Smooth muscle cell (in vitro differentiated cells): ENCODE measurements around the gene CD93. TPM values are rescaled to one million over a fixed set of nuclear protein-coding genes. Genes with fewer than 3 reads are reported as not detected.

Experiments used
- DNase-seq: peaks from one replicate; lab custom pipeline; 2025; ENCODE audit not compliant: unreplicated experiment; lab: John Stamatoyannopoulos, UW
- H2AFZ ChIP-seq: fragments of 200-600 bp; sonication (generic); 2 replicates; pipeline ENCODE4 v1.6.0; 2016; ENCODE audit warnings: antibody characterized with exemption, low read depth, mild to moderate bottlenecking
- H3F3A ChIP-seq: fragments of 200-600 bp; sonication (generic); 2 replicates; pipeline ENCODE4 v1.6.0; 2017; ENCODE audit warnings: antibody characterized with exemption, low read depth
- H3K27ac ChIP-seq: fragments of 200-600 bp; sonication (generic); 2 replicates; pipeline ENCODE4 v1.5.1; 2016; ENCODE audit warnings: low read depth, mild to moderate bottlenecking
- H3K27me3 ChIP-seq: fragments of 200-600 bp; sonication (generic); 2 replicates; pipeline ENCODE4 v1.6.1; 2016; ENCODE audit warnings: low read depth, mild to moderate bottlenecking
- H3K36me3 ChIP-seq: fragments of 200-600 bp; sonication (generic); 2 replicates; pipeline ENCODE4 v1.5.1; 2016; ENCODE audit warnings: low read depth
- H3K4me1 ChIP-seq: fragments of 200-600 bp; sonication (generic); 2 replicates; pipeline ENCODE4 v1.5.1; 2016; ENCODE audit warnings: low read depth
- H3K4me2 ChIP-seq: fragments of 200-600 bp; sonication (generic); 2 replicates; pipeline ENCODE4 v1.6.0; 2016; ENCODE audit warnings: mild to moderate bottlenecking
- H3K4me3 ChIP-seq: fragments of 200-600 bp; sonication (generic); 2 replicates; pipeline ENCODE4 v1.5.1; 2016; ENCODE audit warnings: mild to moderate bottlenecking
- H3K79me2 ChIP-seq: fragments of 200-600 bp; sonication (generic); 2 replicates; pipeline ENCODE4 v1.6.0; 2016; ENCODE audit warnings: low read depth, mild to moderate bottlenecking
- H3K9ac ChIP-seq: fragments of 200-600 bp; sonication (generic); 2 replicates; pipeline ENCODE4 v1.6.0; 2016; ENCODE audit warnings: low read depth
- H3K9me3 ChIP-seq: fragments of 200-600 bp; sonication (generic); replicated peaks from 2 replicates; pipeline ENCODE4 v1.5.1; 2016; ENCODE audit warnings: low read depth
- H4K20me1 ChIP-seq: fragments of 200-600 bp; sonication (generic); 2 replicates; pipeline ENCODE4 v1.6.0; 2016; ENCODE audit warnings: low read depth
- CTCF ChIP-seq: fragments of 200-600 bp; sonication (generic); IDR thresholded peaks from 2 replicates; pipeline ENCODE4 v1.5.1; 2017; ENCODE audit warnings: borderline replicate concordance, mild to moderate bottlenecking, antibody characterized with exemption; ENCODE audit not compliant: insufficient read depth, poor library complexity, severe bottlenecking
- WGBS: methylation state at CpG from one replicate; pipeline ENCODE4 v1.1.7; 2016; ENCODE audit warnings: low lambda C conversion rate; 5-methylcytosine and 5-hydroxymethylcytosine counted together
- polyA plus RNA-seq: library from polyadenylated mRNA; unstranded; fragments of >200 nt; fragmentation: Nextera tagmentation; extraction: Ambion mirVana; gene quantifications from 2 replicates; pipeline ENCODE4 v1.2.1, GENCODE V29; 2016
- total RNA-seq: library from RNA; depleted of rRNA; stranded (reverse); fragments of >200 nt; gene quantifications from 2 replicates; pipeline ENCODE4 v1.2.3, GENCODE V29; 2014

CD93 gene
- total and polyA plus RNA-seq, 2 experiments from 2014 or later = not detected

- H3K36me3 ChIP-seq = no peaks in the 10 kb centered on the region
- WGBS = 76% methylated on average over 5 of the region's 5 CpGs
- H3K9ac ChIP-seq = no peak overlapping the region
- no peaks in the 10 kb centered on the region for H3K9me3 ChIP-seq
- no peak overlapping the region for H3K27ac ChIP-seq
- no peaks in the 10 kb centered on the region for H3K79me2 ChIP-seq
- no peaks in the 10 kb centered on the region for H3K27me3 ChIP-seq
- TF ChIP-seq CTCF = no peak
- H3K4me3 ChIP-seq = no peak overlapping the region
- no peak overlapping the region for H2AFZ ChIP-seq
- no peaks in the 10 kb centered on the region for H4K20me1 ChIP-seq
- no peak overlapping the region for H3K4me2 ChIP-seq
- DNase-seq = no peak
- H3F3A ChIP-seq = no peaks in the 10 kb centered on the region
- no peaks in the 10 kb centered on the region for H3K4me1 ChIP-seq
Observed at GRCh38 chr20:23078351-23079015, 7.6 kb downstream of the CD93 start.

- Histone ChIP-seq H3K79me2 (no peaks in the 10 kb centered on the region), H3K4me2 (no peak overlapping the region), H4K20me1 (no peaks in the 10 kb centered on the region), H3K27me3 (no peaks in the 10 kb centered on the region), H3K36me3 (no peaks in the 10 kb centered on the region), H3K27ac (no peak overlapping the region), H3K4me1 (no peaks in the 10 kb centered on the region), H3K9ac (no peak overlapping the region), H2AFZ (no peak overlapping the region), H3K9me3 (no peaks in the 10 kb centered on the region), H3K4me3 (no peak overlapping the region), H3F3A (no peaks in the 10 kb centered on the region)
- TF ChIP-seq CTCF = no peak
- 86% methylated on average over 4 of the region's 4 CpGs for WGBS
- no peak for DNase-seq
Observed at GRCh38 chr20:23077277-23077676, 8.8 kb downstream of the CD93 start.

GRCh38 chr20:23074052-23074451 is 12.1 kb downstream of the CD93 start:
- TF ChIP-seq CTCF = no peak
- H3K27me3 ChIP-seq = no peaks in the 10 kb centered on the region
- no peaks in the 10 kb centered on the region for H4K20me1 ChIP-seq
- H3K36me3 ChIP-seq = no peaks in the 10 kb centered on the region
- H3K4me1 ChIP-seq = no peaks in the 10 kb centered on the region
- no peak for DNase-seq
- no peak overlapping the region for H2AFZ ChIP-seq
- no peak overlapping the region for H3K4me2 ChIP-seq
- WGBS = 93% methylated on average over 3 of the region's 3 CpGs
- no peaks in the 10 kb centered on the region for H3K79me2 ChIP-seq
- no peak overlapping the region for H3K27ac ChIP-seq
- H3K9me3 ChIP-seq = no peaks in the 10 kb centered on the region
- no peaks in the 10 kb centered on the region for H3F3A ChIP-seq
- H3K4me3 ChIP-seq = no peak overlapping the region
- no peak overlapping the region for H3K9ac ChIP-seq
